ENCODE results near the gene BHLHE40. TPM values are rescaled to one million over a fixed set of nuclear protein-coding genes. Genes with fewer than 3 reads are reported as not detected.
A peak's percentile ranks its signal among the peaks of the same experiment; 100 is the strongest.

Gene BHLHE40
- total and polyA plus RNA-seq, 10 of the 15 experiments (the other 5 are each of a cell fraction or from before 2014, with no cell fraction given), result 25.2 to 106 (median 51.4) TPM

DNA sequence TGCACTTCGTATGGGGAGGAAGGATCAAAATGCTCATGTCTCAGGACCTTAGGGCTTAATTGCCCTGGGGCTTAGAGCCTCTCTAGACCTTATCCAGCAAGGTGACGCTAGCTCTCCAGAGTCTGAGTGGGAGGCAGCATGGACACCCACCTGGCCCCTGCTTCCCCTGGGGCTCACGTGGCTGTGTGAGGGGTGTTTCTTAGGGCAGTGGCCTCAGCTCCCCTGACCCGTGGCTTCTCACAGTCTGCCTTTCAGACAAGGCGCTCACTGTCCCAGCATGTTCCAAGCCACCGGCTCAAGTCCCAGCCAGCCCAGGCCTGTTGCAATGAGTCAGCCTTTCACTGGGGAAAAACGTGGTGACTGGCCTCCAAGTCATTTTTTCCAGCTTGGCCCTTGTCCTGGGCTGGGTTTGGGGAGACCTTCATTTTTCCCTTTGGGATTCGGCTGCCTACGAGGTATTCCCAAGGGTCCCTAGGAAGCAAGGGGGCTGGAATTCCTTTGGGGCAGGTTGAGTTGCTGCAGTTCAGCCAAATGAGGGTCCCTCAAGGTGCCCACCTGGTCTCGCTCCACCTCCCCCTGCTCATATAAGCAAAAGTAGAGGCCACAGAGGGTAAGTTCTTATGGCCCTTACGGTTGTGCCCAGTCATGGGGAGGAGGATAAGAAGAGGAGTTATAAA lies 15.7 kb downstream of the BHLHE40 start (continued):
- no peak for TF ChIP-seq CEBPZ (IDR thresholded peaks at IDR 0.05; ENCODE audit: low read depth, low read length)
- TF ChIP-seq ASH2L (IDR thresholded peaks at IDR 0.05; ENCODE audit: borderline replicate concordance, low read depth), result no peak
- TF ChIP-seq EED (IDR thresholded peaks at IDR 0.05; ENCODE audit: low read depth), result peak; percentile 75
- no peak for TF ChIP-seq NFXL1 (IDR thresholded peaks at IDR 0.05; ENCODE audit: borderline replicate concordance)
- TF ChIP-seq MEF2B (IDR thresholded peaks at IDR 0.05; ENCODE audit: partially characterized antibody, poor library complexity, severe bottlenecking), result peak; percentile 67
- no peak for TF ChIP-seq CHD1 (IDR thresholded peaks at IDR 0.05; ENCODE audit: low read depth, low read length)
- TF ChIP-seq ZSCAN29 (IDR thresholded peaks at IDR 0.05), result no peak
- peak; percentile 41; the same call in 1 of the 2 replicates for TF ChIP-seq CREM (IDR thresholded peaks at IDR 0.05; ENCODE audit: low read depth)
- TF ChIP-seq IKZF2 (IDR thresholded peaks at IDR 0.05), result peak; percentile 77 to 82
- TF ChIP-seq RELB (IDR thresholded peaks at IDR 0.05; ENCODE audit: low read depth), result peak; percentile 70
- no peak for TF ChIP-seq CBX3 (IDR thresholded peaks at IDR 0.05; ENCODE audit: borderline replicate concordance, low read depth)
- no peak for TF ChIP-seq ZNF592 (IDR thresholded peaks at IDR 0.05)
- peak; percentile 31; the same call in 1 of the 2 replicates for TF ChIP-seq BCL11A (IDR thresholded peaks at IDR 0.05; ENCODE audit: low read depth, low read length)
- TF ChIP-seq STAT3 (IDR thresholded peaks at IDR 0.05; ENCODE audit: low read depth, low read length), result no peak
- TF ChIP-seq, protein P1, sequence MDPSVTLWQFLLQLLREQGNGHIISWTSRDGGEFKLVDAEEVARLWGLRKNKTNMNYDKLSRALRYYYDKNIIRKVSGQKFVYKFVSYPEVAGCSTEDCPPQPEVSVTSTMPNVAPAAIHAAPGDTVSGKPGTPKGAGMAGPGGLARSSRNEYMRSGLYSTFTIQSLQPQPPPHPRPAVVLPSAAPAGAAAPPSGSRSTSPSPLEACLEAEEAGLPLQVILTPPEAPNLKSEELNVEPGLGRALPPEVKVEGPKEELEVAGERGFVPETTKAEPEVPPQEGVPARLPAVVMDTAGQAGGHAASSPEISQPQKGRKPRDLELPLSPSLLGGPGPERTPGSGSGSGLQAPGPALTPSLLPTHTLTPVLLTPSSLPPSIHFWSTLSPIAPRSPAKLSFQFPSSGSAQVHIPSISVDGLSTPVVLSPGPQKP (IDR thresholded peaks at IDR 0.05; ENCODE audit: low read depth, low read length), result no peak
- no peak for TF ChIP-seq NRF1 (conservative IDR thresholded peaks at IDR 0.05; ENCODE audit: low read depth, low read length)

Data from GM12878 (cell line).